Lung (tissue), 12 donors: ENCODE results near the gene PANX1. TPM values are rescaled to one million over a fixed set of nuclear protein-coding genes. Genes with fewer than 3 reads are reported as not detected.

Experiments used
- ATAC-seq: fragments of 200-7000 bp; cut with Tn5 transposase; one replicate; pipeline ENCODE4 v1.9.1; 2020; ENCODE audit warnings: moderate number of reproducible peaks; ENCODE audit not compliant: insufficient read depth, low FRiP score
- DNase-seq, 3 donors: peaks; one replicate each; pipeline ENCODE4 v3.0.0-alpha.2; 2013 to 2017
- H3K27ac ChIP-seq, 2 donors: one replicate each; pipeline ENCODE4 v1.5.1; 2013; ENCODE audit warnings: mild to moderate bottlenecking in 2 of 2, moderate library complexity in 2 of 2, control low read depth in 1 of 2, inconsistent platforms in 1 of 2, low read depth in 1 of 2, low read length in 1 of 2
- H3K27me3 ChIP-seq, 3 donors: one replicate each; pipeline ENCODE4 v1.5.1; 2013; ENCODE audit warnings: low read length in 2 of 3; ENCODE audit not compliant: control insufficient read depth in 3 of 3, insufficient read depth in 3 of 3
- H3K36me3 ChIP-seq, 4 donors: one replicate each; pipeline ENCODE4 v1.5.1; 2013; ENCODE audit warnings: low read length in 4 of 4, mild to moderate bottlenecking in 1 of 4, moderate library complexity in 1 of 4; ENCODE audit not compliant: control insufficient read depth in 4 of 4, insufficient read depth in 4 of 4
- H3K4me1 ChIP-seq, 5 donors: one replicate each; pipeline ENCODE4 v1.5.1; 2013; ENCODE audit warnings: low read length in 5 of 5, mild to moderate bottlenecking in 2 of 5, moderate library complexity in 1 of 5; ENCODE audit not compliant: control insufficient read depth in 5 of 5, insufficient read depth in 5 of 5
- H3K4me3 ChIP-seq: one replicate; pipeline ENCODE4 v1.5.1; 2013; ENCODE audit warnings: mild to moderate bottlenecking, control low read depth, moderate library complexity
- H3K9ac ChIP-seq, 2 donors: one replicate each; pipeline ENCODE4 v1.5.1; 2013; ENCODE audit warnings: low read length in 2 of 2, control low read depth in 1 of 2; ENCODE audit not compliant: insufficient read depth in 1 of 2
- H3K9me3 ChIP-seq, 4 donors: one replicate each; pipeline ENCODE4 v1.5.1; 2013; ENCODE audit warnings: low read length in 3 of 4, mild to moderate bottlenecking in 1 of 4, moderate library complexity in 1 of 4; ENCODE audit not compliant: control insufficient read depth in 4 of 4, insufficient read depth in 3 of 4
- WGBS, 2 donors: extraction: QIAGEN DNeasy Blood & Tissue Kit; methylation state at CpG; one replicate each; pipeline ENCODE4 v1.1.7; 2013; 5-methylcytosine and 5-hydroxymethylcytosine counted together
- polyA plus RNA-seq, 2 donors: library from polyadenylated mRNA; stranded (reverse); fragments of 200-250 nt; gene quantifications; one replicate each; pipeline ENCODE4 v1.2.1, GENCODE V29; 2013
- total RNA-seq, 2 donors: library from RNA; depleted of rRNA in 1 of 2; stranded (reverse); fragments of >200 nt in 1 of 2; gene quantifications; one replicate each; pipeline ENCODE4 v1.2.1, GENCODE V29; 2014 to 2021
- TF ChIP-seq, protein P1 (sequence below): IDR thresholded peaks from 2 replicates; pipeline ENCODE4 v1.5.1; 2012; ENCODE audit warnings: mild to moderate bottlenecking; ENCODE audit errors: control extremely low read depth, extremely low read depth
- donor health status: control.
- donor health status: control.
- donor health status: Bipolar disorder and iron deficiency.
- donor health status: healthy.
- donor health status: DM: yes; HTN: yes; CAD: no.

PANX1 gene
- total and polyA plus RNA-seq, 4 donors = 5.9 to 25.7 (median 19.0) TPM

DNA sequence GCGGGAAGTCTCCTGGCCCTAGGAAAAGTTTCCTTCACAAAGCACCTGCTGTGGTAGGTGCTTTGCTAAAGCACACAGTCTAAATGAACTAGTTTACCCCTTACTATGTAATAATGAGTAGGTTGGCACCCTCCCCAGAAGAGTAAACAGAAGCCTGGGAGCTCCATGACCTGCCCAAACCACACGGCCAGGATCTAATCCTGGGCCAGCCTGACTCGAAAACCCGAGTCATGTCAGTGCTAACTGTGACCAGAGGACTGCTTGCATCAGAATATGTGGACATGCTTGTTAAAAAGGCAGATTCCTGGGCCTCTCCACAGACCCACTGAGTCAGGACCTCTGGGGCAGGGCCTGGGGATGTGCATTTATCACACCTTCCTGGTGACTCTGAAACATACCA lies 67.7 kb downstream of the PANX1 start:
- DNase-seq (no peak), ATAC-seq (no peak)
- Histone ChIP-seq H3K9ac (no peak overlapping the region), H3K9me3 (no peaks in the 10 kb centered on the region), H3K27ac (no peak overlapping the region), H3K36me3 (no peaks in the 10 kb centered on the region), H3K4me3 (no peak overlapping the region), H3K27me3 (no peaks in the 10 kb centered on the region), H3K4me1 (peaks cover 0 to 26% (median 6%) of the 10 kb centered on the region in 5 donors)
- WGBS, 2 donors = 71 to 89% methylated on average over 4 of the region's 4 CpGs
- TF ChIP-seq, protein P1, sequence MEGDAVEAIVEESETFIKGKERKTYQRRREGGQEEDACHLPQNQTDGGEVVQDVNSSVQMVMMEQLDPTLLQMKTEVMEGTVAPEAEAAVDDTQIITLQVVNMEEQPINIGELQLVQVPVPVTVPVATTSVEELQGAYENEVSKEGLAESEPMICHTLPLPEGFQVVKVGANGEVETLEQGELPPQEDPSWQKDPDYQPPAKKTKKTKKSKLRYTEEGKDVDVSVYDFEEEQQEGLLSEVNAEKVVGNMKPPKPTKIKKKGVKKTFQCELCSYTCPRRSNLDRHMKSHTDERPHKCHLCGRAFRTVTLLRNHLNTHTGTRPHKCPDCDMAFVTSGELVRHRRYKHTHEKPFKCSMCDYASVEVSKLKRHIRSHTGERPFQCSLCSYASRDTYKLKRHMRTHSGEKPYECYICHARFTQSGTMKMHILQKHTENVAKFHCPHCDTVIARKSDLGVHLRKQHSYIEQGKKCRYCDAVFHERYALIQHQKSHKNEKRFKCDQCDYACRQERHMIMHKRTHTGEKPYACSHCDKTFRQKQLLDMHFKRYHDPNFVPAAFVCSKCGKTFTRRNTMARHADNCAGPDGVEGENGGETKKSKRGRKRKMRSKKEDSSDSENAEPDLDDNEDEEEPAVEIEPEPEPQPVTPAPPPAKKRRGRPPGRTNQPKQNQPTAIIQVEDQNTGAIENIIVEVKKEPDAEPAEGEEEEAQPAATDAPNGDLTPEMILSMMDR = no peak

DNA sequence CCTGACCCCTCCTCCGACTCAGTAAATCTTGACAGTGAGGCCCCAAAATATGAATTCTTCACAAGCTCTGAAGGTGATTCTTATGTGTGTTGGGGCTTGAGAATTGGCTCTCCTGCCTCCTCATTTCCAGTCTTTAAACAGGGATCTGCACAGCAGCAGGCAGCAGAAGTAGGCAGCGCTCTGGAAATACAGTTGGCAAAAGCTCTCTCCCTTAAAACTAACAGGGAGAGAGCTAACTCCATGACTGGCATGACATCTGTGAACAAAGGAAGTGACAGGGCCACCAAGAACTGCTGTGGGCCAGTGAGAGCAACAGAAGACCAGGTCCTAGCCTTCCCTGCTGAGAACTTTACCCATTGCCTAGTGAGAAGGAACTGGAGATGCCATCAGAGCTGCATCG lies 70.1 kb downstream of the PANX1 start:
- H3K9ac ChIP-seq = no peak overlapping the region
- H3K27me3 ChIP-seq = no peaks in the 10 kb centered on the region
- no peak for DNase-seq
- H3K4me3 ChIP-seq = no peak overlapping the region
- ATAC-seq = no peak
- H3K4me1 ChIP-seq = peaks cover 0 to 45% (median 8%) of the 10 kb centered on the region in 5 donors
- H3K9me3 ChIP-seq = no peaks in the 10 kb centered on the region
- H3K36me3 ChIP-seq = no peaks in the 10 kb centered on the region
- no peak overlapping the region for H3K27ac ChIP-seq
- TF ChIP-seq, protein P1 = no peak
- WGBS, 2 donors = 88 to 92% methylated on average over 3 of the region's 3 CpGs

DNA sequence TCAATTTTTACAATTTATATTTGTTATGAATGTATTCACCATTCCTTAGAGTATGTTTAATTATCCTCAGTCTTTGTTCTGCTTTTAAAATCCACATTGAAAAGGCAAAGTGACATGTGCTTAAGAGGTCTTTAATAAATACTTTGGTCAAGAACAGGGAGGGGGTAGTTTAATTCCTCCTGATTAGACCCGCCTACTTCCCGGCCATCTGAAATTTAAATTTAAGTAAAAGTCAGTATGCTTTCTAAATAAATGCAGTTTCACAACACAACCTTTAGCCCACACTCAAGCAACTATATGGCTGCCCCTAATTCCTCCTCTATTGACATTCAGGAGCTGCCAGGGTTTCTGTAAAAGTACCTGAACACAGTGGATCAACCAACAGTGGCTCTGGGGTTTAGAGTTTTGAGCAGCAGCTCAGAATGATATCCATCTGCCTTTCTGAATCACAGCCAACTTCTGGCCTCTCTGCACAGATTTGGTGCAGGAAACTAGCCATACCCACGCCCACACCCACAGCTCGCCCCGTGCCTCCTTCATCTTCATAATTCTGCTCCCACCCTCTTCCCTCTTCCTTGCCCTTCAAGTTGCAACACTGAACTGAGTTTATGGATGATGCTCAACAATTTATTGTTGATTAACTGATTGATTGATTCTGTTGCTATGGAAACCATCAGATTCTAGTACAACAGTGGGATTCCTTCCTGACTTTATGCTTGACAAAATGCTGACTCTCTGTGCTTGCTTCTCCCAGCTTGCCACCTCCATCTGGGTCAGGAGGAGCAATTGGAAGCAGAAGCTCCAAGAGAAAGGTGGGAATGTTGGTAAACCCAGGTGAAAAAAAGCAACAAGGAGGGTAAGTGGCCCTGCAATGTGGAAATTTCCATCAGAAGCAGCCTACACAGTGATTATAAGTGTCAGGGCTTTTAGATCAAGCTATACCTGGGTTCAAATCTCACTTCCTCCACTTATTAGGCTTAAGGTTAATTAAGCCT lies 70.8 kb downstream of the PANX1 start:
- WGBS, 2 donors = 55 to 78% methylated on average over 5 of the region's 5 CpGs
- DNase-seq (peak; percentile 35 to 55 (median 53)), ATAC-seq (no peak)
- TF ChIP-seq, protein P1 = no peak
- no peak overlapping the region for H3K27ac ChIP-seq
- no peaks in the 10 kb centered on the region for H3K27me3 ChIP-seq
- H3K9ac ChIP-seq = no peak overlapping the region
- H3K9me3 ChIP-seq = no peaks in the 10 kb centered on the region
- H3K4me1 ChIP-seq = peaks cover 0 to 49% (median 8%) of the 10 kb centered on the region in 5 donors
- no peak overlapping the region for H3K4me3 ChIP-seq
- H3K36me3 ChIP-seq = no peaks in the 10 kb centered on the region
